Mesenchymal stem cell (in vitro differentiated cells and primary cell): ENCODE data around the gene CAPN9.

Experiments
- DNase-seq: peaks from one replicate; pipeline ENCODE4 v3.0.0-alpha.2; 2013
- H2AFZ ChIP-seq: one replicate; pipeline ENCODE4 v1.6.1; 2013; ENCODE audit warnings: low read depth, mild to moderate bottlenecking, control low read depth, inconsistent platforms, low read length, moderate library complexity
- H2AK5ac ChIP-seq: 2 replicates; pipeline ENCODE4 v1.6.1; 2013; ENCODE audit warnings: low read length, moderate library complexity, mild to moderate bottlenecking, inconsistent platforms; ENCODE audit not compliant: severe bottlenecking
- H2BK120ac ChIP-seq: one replicate; pipeline ENCODE4 v1.6.1; 2013; ENCODE audit warnings: low read depth, mild to moderate bottlenecking, inconsistent platforms, low read length, moderate library complexity
- H2BK12ac ChIP-seq, 2 experiments: one replicate each; pipeline ENCODE4 v1.6.1; 2013; ENCODE audit warnings: inconsistent platforms in 2 of 2, low read length in 2 of 2, mild to moderate bottlenecking in 2 of 2, moderate library complexity in 2 of 2, control low read depth in 1 of 2
- H2BK15ac ChIP-seq: one replicate; pipeline ENCODE4 v1.6.1; 2013; ENCODE audit warnings: mild to moderate bottlenecking, low read depth, inconsistent platforms; ENCODE audit not compliant: poor library complexity, severe bottlenecking
- H2BK5ac ChIP-seq: 2 replicates; pipeline ENCODE4 v1.6.1; 2013; ENCODE audit warnings: low read depth, mild to moderate bottlenecking, low read length, control low read depth, inconsistent platforms; ENCODE audit not compliant: poor library complexity, severe bottlenecking
- H3K14ac ChIP-seq, 2 experiments: one replicate each; pipeline ENCODE4 v1.6.1; 2013; ENCODE audit warnings: inconsistent platforms in 2 of 2, low read length in 2 of 2, control low read depth in 1 of 2, mild to moderate bottlenecking in 1 of 2, moderate library complexity in 1 of 2
- H3K18ac ChIP-seq, 2 experiments: one replicate each; pipeline ENCODE4 v1.6.1; 2013; ENCODE audit warnings: inconsistent platforms in 2 of 2, low read length in 2 of 2, control low read depth in 1 of 2, low read depth in 1 of 2, mild to moderate bottlenecking in 1 of 2
- H3K23ac ChIP-seq, 2 experiments: one replicate each; pipeline ENCODE4 v1.6.1; 2013; ENCODE audit warnings: inconsistent platforms in 2 of 2, low read length in 2 of 2, mild to moderate bottlenecking in 2 of 2, moderate library complexity in 2 of 2, control low read depth in 1 of 2
- H3K27ac ChIP-seq: 2 replicates; pipeline ENCODE4 v1.5.1; 2013; ENCODE audit warnings: mild to moderate bottlenecking, moderate library complexity, low read length, control low read depth, inconsistent platforms; ENCODE audit not compliant: poor library complexity, severe bottlenecking
- H3K27me3 ChIP-seq, 2 experiments: 2 replicates each; pipeline versions ENCODE4 v1.6.1 to v1.7.0; 2013; ENCODE audit warnings: low read length in 2 of 2, mild to moderate bottlenecking in 2 of 2, moderate library complexity in 2 of 2, control low read depth in 1 of 2, inconsistent platforms in 1 of 2; ENCODE audit not compliant: control insufficient read depth in 1 of 2, insufficient read depth in 1 of 2
- H3K36me3 ChIP-seq, 2 experiments: 2 replicates each; pipeline versions ENCODE4 v1.6.1 to v1.7.0; 2013; ENCODE audit warnings: low read length in 2 of 2, control low read depth in 1 of 2, inconsistent platforms in 1 of 2, low read depth in 1 of 2, mild to moderate bottlenecking in 1 of 2; ENCODE audit not compliant: insufficient read depth in 2 of 2, control insufficient read depth in 1 of 2
- H3K4ac ChIP-seq, 2 experiments: one replicate each; pipeline ENCODE4 v1.6.1; 2013; ENCODE audit warnings: inconsistent platforms in 2 of 2, low read length in 2 of 2, mild to moderate bottlenecking in 2 of 2, moderate library complexity in 2 of 2, control low read depth in 1 of 2, low read depth in 1 of 2
- H3K4me1 ChIP-seq: 2 replicates; pipeline ENCODE4 v1.6.1; 2013; ENCODE audit warnings: low read depth, low read length, control low read depth; ENCODE audit not compliant: control insufficient read depth, insufficient read depth
- H3K4me2 ChIP-seq: 2 replicates; pipeline ENCODE4 v1.6.1; 2013; ENCODE audit warnings: low read length, mild to moderate bottlenecking, inconsistent platforms; ENCODE audit not compliant: poor library complexity, severe bottlenecking
- H3K4me3 ChIP-seq, 2 experiments: 2 replicates each; pipeline versions ENCODE4 v1.5.1 to v1.7.0; 2013; ENCODE audit warnings: low read length in 2 of 2, mild to moderate bottlenecking in 2 of 2, control low read depth in 1 of 2, low read depth in 1 of 2; ENCODE audit not compliant: insufficient read depth in 1 of 2
- H3K79me1 ChIP-seq: replicated peaks from 2 replicates; pipeline ENCODE4 v1.6.1; 2013; ENCODE audit warnings: mild to moderate bottlenecking, control low read depth, low read length, inconsistent platforms; ENCODE audit not compliant: poor library complexity, severe bottlenecking
- H3K9ac ChIP-seq: 2 replicates; pipeline ENCODE4 v1.7.0; 2013; ENCODE audit warnings: mild to moderate bottlenecking, low read length, moderate library complexity
- H3K9me3 ChIP-seq: 2 replicates; pipeline ENCODE4 v1.7.0; 2013; ENCODE audit warnings: mild to moderate bottlenecking, low read length; ENCODE audit not compliant: control insufficient read depth
- H4K8ac ChIP-seq: one replicate; pipeline ENCODE4 v1.6.1; 2013; ENCODE audit warnings: inconsistent platforms, mild to moderate bottlenecking, low read length, moderate library complexity
- H4K91ac ChIP-seq: one replicate; pipeline ENCODE4 v1.6.1; 2013; ENCODE audit warnings: mild to moderate bottlenecking, low read length, inconsistent platforms
- WGBS: methylation state at CpG from one replicate; pipeline ENCODE4 v1.1.7; 2013; ENCODE audit warnings: mixed read lengths; 5-methylcytosine and 5-hydroxymethylcytosine counted together

The CAPN9 gene

GRCh38 chr1:230794431-230794830, 47.2 kb downstream of the CAPN9 start:
- no peak overlapping the region for H2BK5ac ChIP-seq

GRCh38 chr1:230794871-230795605, 47.9 kb downstream of the CAPN9 start:
- Histone ChIP-seq H3K14ac (no peak overlapping the region), H3K4ac (no peak overlapping the region), H3K36me3 (no peaks in the 10 kb centered on the region), H3K23ac (no peak overlapping the region), H3K4me1 (no peaks in the 10 kb centered on the region), H2BK12ac (no peak overlapping the region), H3K4me3 (no peak overlapping the region), H2BK5ac (no peak overlapping the region), H3K9me3 (no peaks in the 10 kb centered on the region), H3K79me1 (no peaks in the 10 kb centered on the region), H3K4me2 (no peak overlapping the region), H2AFZ (no peak overlapping the region), H3K18ac (no peak overlapping the region), H4K8ac (no peak overlapping the region), H2BK15ac (no peak overlapping the region), H3K27ac (no peak overlapping the region), H4K91ac (no peak overlapping the region), H3K9ac (no peak overlapping the region), H2BK120ac (no peak overlapping the region), H2AK5ac (no peak overlapping the region), H3K27me3 (peaks cover 1 to 14% of the 10 kb centered on the region in 2 experiments)
- WGBS, result 91% methylated on average over 19 of the region's 19 CpGs
- DNase-seq, result no peak

More at GRCh38 chr1:230794431-230794830, 47.2 kb downstream of the CAPN9 start:
- Histone ChIP-seq H2BK120ac (no peak overlapping the region), H2BK15ac (no peak overlapping the region), H2AK5ac (no peak overlapping the region), H4K91ac (no peak overlapping the region), H3K27ac (no peak overlapping the region), H4K8ac (no peak overlapping the region), H3K9me3 (no peaks in the 10 kb centered on the region), H3K14ac (no peak overlapping the region), H3K9ac (no peak overlapping the region), H3K4me3 (no peak overlapping the region), H3K18ac (no peak overlapping the region), H2AFZ (no peak overlapping the region), H3K23ac (no peak overlapping the region), H3K36me3 (no peaks in the 10 kb centered on the region), H3K4me1 (no peaks in the 10 kb centered on the region), H3K4ac (no peak overlapping the region), H2BK12ac (no peak overlapping the region), H3K27me3 (peaks cover 5 to 18% of the 10 kb centered on the region in 2 experiments), H3K79me1 (no peaks in the 10 kb centered on the region), H3K4me2 (no peak overlapping the region)
- WGBS, result 75% methylated on average over 5 of the region's 5 CpGs
- DNase-seq, result no peak

- Histone ChIP-seq H3K9ac (no peak overlapping the region), H3K14ac (no peak overlapping the region), H4K91ac (no peak overlapping the region), H3K9me3 (no peaks in the 10 kb centered on the region), H3K4me2 (no peak overlapping the region), H2BK5ac (no peak overlapping the region), H2BK12ac (no peak overlapping the region), H3K4ac (no peak overlapping the region), H3K18ac (no peak overlapping the region), H3K79me1 (no peaks in the 10 kb centered on the region), H4K8ac (no peak overlapping the region), H3K4me3 (no peak overlapping the region), H3K27me3 (peaks cover 0 to 11% of the 10 kb centered on the region in 2 experiments), H3K36me3 (no peaks in the 10 kb centered on the region), H2AK5ac (no peak overlapping the region), H2AFZ (no peak overlapping the region), H2BK15ac (no peak overlapping the region), H3K23ac (no peak overlapping the region), H2BK120ac (no peak overlapping the region), H3K27ac (no peak overlapping the region), H3K4me1 (no peaks in the 10 kb centered on the region)
- no peak for DNase-seq
- no CpG with 5 or more reads among the region's 2 CpGs for WGBS
Observed at GRCh38 chr1:230796626-230797025, 49.4 kb downstream of the CAPN9 start.

DNA sequence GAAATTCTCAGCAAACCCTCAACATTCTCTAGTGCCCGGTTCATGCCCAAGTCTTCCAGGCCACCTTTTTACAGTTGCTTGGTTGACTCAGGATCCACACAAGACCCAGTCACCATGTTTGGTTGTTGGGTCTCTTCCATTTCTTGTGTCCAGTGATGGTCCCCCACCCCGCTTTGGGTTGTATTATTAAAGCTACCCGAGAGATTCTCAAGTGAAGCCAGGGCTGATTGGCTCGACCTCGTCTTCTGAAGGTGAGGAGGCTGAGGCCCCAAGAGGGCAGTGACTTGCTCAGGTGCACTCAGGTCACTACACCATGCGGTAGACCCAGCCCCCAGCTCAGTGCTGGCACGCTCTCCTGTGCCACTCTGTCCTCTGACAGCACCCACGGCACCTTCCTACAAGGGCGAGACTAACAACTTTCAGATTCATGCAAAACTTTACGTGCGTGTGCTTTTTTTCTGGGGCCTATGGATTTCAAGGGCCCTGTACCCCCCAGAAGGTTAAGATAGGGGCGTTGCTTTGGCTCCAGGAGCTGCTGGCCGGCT, 50.3 kb downstream of the CAPN9 start:
- H3K27ac ChIP-seq, result no peak overlapping the region
- no peak overlapping the region for H3K4me2 ChIP-seq
- WGBS, result 73% methylated on average over 13 of the region's 13 CpGs
- H4K8ac ChIP-seq, result no peak overlapping the region
- no peak overlapping the region for H2AFZ ChIP-seq
- no peak overlapping the region for H2BK120ac ChIP-seq
- H3K18ac ChIP-seq, result no peak overlapping the region
- no peak overlapping the region for H3K14ac ChIP-seq
- H3K4me1 ChIP-seq, result no peaks in the 10 kb centered on the region
- H3K4me3 ChIP-seq, result no peak overlapping the region
- no peak overlapping the region for H2BK15ac ChIP-seq
- H2AK5ac ChIP-seq, result no peak overlapping the region
- H2BK12ac ChIP-seq, result no peak overlapping the region
- no peaks in the 10 kb centered on the region for H3K9me3 ChIP-seq
- H3K79me1 ChIP-seq, result no peaks in the 10 kb centered on the region
- no peak overlapping the region for H2BK5ac ChIP-seq
- H3K9ac ChIP-seq, result no peak overlapping the region
- H3K23ac ChIP-seq, result no peak overlapping the region
- peaks cover 0 to 3% of the 10 kb centered on the region in 2 experiments for H3K27me3 ChIP-seq
- no peak overlapping the region for H3K4ac ChIP-seq
- no peak for DNase-seq
- no peaks in the 10 kb centered on the region for H3K36me3 ChIP-seq
- H4K91ac ChIP-seq, result no peak overlapping the region
